Astrocyte (in vitro differentiated cells and primary cell): ENCODE results near the gene FLT3LG. TPM values are rescaled to one million over a fixed set of nuclear protein-coding genes. Genes with fewer than 3 reads are reported as not detected.

Experiments
- DNase-seq: peaks from one replicate; pipeline ENCODE4 v3.0.0-alpha.2; 2010; ENCODE audit warnings: low read depth
- FAIRE-seq: peaks from 2 replicates; lab custom pipeline; 2011; peaks lifted over from hg19 to GRCh38; lab: Jason Lieb, UNC
- H2AFZ ChIP-seq: 2 replicates; pipeline ENCODE4 v1.6.0; 2012; ENCODE audit warnings: low read depth, low read length, inconsistent platforms
- H3K27ac ChIP-seq: 2 replicates; pipeline ENCODE4 v1.5.1; 2011; ENCODE audit warnings: low read depth, low read length, inconsistent platforms
- H3K27me3 ChIP-seq: 2 replicates; pipeline ENCODE4 v1.6.0; 2011; ENCODE audit warnings: low read length, inconsistent platforms; ENCODE audit not compliant: insufficient read depth
- H3K36me3 ChIP-seq: 2 replicates; pipeline ENCODE4 v1.5.1; 2011; ENCODE audit warnings: low read length, inconsistent platforms; ENCODE audit not compliant: insufficient read depth
- H3K4me1 ChIP-seq: 2 replicates; pipeline ENCODE4 v1.5.1; 2011; ENCODE audit warnings: low read length, inconsistent platforms; ENCODE audit not compliant: insufficient read depth
- H3K4me2 ChIP-seq: 2 replicates; pipeline ENCODE4 v1.6.0; 2012; ENCODE audit warnings: low read length, inconsistent platforms
- H3K4me3 ChIP-seq: 2 replicates; pipeline ENCODE4 v1.5.1; 2011; ENCODE audit warnings: low read depth, mild to moderate bottlenecking, low read length, inconsistent platforms; ENCODE audit not compliant: insufficient read depth
- H3K79me2 ChIP-seq: 2 replicates; pipeline ENCODE4 v1.6.0; 2012; ENCODE audit warnings: mild to moderate bottlenecking, low read length, inconsistent platforms; ENCODE audit not compliant: insufficient read depth
- H3K9ac ChIP-seq: 2 replicates; pipeline ENCODE4 v1.6.0; 2012; ENCODE audit warnings: mild to moderate bottlenecking, low read length, inconsistent platforms
- H3K9me3 ChIP-seq: 2 replicates; pipeline ENCODE4 v1.5.1; 2012; ENCODE audit warnings: low read depth, mild to moderate bottlenecking, low read length, inconsistent platforms; ENCODE audit not compliant: insufficient read depth
- H4K20me1 ChIP-seq: 2 replicates; pipeline ENCODE4 v1.6.0; 2012; ENCODE audit warnings: low read length, inconsistent platforms; ENCODE audit not compliant: insufficient read depth
- H3K27ac Mint-ChIP-seq: one replicate; pipeline ENCODE4 v1.8.0; 2021; ENCODE audit warnings: mild to moderate bottlenecking, mixed read lengths; ENCODE audit not compliant: unreplicated experiment
- H3K27me3 Mint-ChIP-seq: one replicate; pipeline ENCODE4 v1.8.0; 2021; ENCODE audit warnings: low read depth, mixed read lengths; ENCODE audit not compliant: unreplicated experiment
- H3K36me3 Mint-ChIP-seq: one replicate; pipeline ENCODE4 v1.8.0; 2021; ENCODE audit warnings: low read depth, mixed read lengths; ENCODE audit not compliant: unreplicated experiment
- H3K4me1 Mint-ChIP-seq: one replicate; pipeline ENCODE4 v1.8.0; 2021; ENCODE audit warnings: low read depth, mixed read lengths; ENCODE audit not compliant: unreplicated experiment
- H3K4me3 Mint-ChIP-seq: one replicate; pipeline ENCODE4 v1.8.0; 2021; ENCODE audit warnings: mild to moderate bottlenecking, moderate library complexity, mixed read lengths; ENCODE audit not compliant: unreplicated experiment
- H3K9me3 Mint-ChIP-seq: one replicate; pipeline ENCODE4 v1.8.0; 2021; ENCODE audit warnings: mild to moderate bottlenecking, mixed read lengths; ENCODE audit not compliant: unreplicated experiment
- CTCF ChIP-seq: IDR thresholded peaks from 2 replicates; pipeline ENCODE4 v1.5.1; 2011; ENCODE audit warnings: low read depth, mild to moderate bottlenecking, inconsistent platforms, low read length, moderate library complexity; ENCODE audit not compliant: insufficient read depth
- EZH2 ChIP-seq: IDR thresholded peaks from 2 replicates; pipeline ENCODE4 v1.6.1; 2012; ENCODE audit warnings: mild to moderate bottlenecking, low read length, inconsistent platforms; ENCODE audit not compliant: insufficient read depth
- total RNA-seq: library from RNA; stranded (reverse); gene quantifications from 2 replicates; pipeline ENCODE4 v1.2.1, GENCODE V29; 2021

FLT3LG gene
- total RNA-seq, 1 donor from 2014 or later = not detected

DNA sequence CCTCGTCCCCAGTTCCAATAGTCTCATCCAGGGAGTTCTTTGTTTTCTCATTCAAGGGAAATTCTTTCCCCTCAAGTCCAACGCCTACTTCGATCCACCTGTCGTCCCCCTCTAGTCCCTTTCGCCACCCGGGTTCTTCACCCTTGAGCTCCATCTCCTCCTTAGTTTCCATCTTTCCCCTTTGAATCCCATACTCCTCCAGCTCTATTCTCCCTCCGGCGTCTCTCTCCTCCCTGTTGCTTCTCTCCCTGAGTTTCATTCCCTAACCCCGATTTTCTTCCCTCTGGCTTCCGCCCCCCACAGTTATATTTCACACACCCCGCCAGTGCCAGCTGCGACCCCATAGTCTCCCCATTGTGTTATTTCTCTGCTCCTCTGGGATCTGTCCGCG, 32.1 kb upstream of the FLT3LG start:
- TF ChIP-seq CTCF = no peak
- peak; percentile 64 for TF ChIP-seq EZH2
- Histone ChIP-seq H3K9ac (no peak overlapping the region), H3K4me3 (no peak overlapping the region), H3K79me2 (no peaks in the 10 kb centered on the region), H4K20me1 (no peaks in the 10 kb centered on the region), H3K4me1 (peaks cover 3% of the 10 kb centered on the region), H3K4me2 (peak overlapping the region; percentile 94), H3K9me3 (no peaks in the 10 kb centered on the region), H3K36me3 (no peaks in the 10 kb centered on the region), H2AFZ (no peak overlapping the region), H3K27me3 (peaks cover 48% of the 10 kb centered on the region), H3K27ac (no peak overlapping the region)
- Mint-ChIP-seq H3K36me3 (peaks cover 5% of the 10 kb centered on the region), H3K27ac (no peak overlapping the region), H3K27me3 (peaks cover 52% of the 10 kb centered on the region), H3K4me3 (peak overlapping the region; percentile 80), H3K4me1 (no peaks in the 10 kb centered on the region), H3K9me3 (peaks cover 4% of the 10 kb centered on the region)
- no peak for DNase-seq
- FAIRE-seq = no peak

- peak overlapping the region; percentile 10 for H3K4me3 ChIP-seq
- no peaks in the 10 kb centered on the region for H3K36me3 ChIP-seq
- H3K9me3 ChIP-seq = no peaks in the 10 kb centered on the region
- no peak overlapping the region for H3K27ac ChIP-seq
- no peak overlapping the region for H2AFZ ChIP-seq
- Mint-ChIP-seq H3K4me1 (no peaks in the 10 kb centered on the region), H3K27ac (no peak overlapping the region), H3K36me3 (peaks cover 5% of the 10 kb centered on the region), H3K9me3 (peaks cover 4% of the 10 kb centered on the region), H3K27me3 (peaks cover 49% of the 10 kb centered on the region), H3K4me3 (peak overlapping the region; percentile 80)
- peaks cover 47% of the 10 kb centered on the region for H3K27me3 ChIP-seq
- TF ChIP-seq CTCF (no peak), EZH2 (peak; percentile 28)
- H4K20me1 ChIP-seq = no peaks in the 10 kb centered on the region
- no peak overlapping the region for H3K9ac ChIP-seq
- peak overlapping the region; percentile 94 for H3K4me2 ChIP-seq
- H3K79me2 ChIP-seq = no peaks in the 10 kb centered on the region
- H3K4me1 ChIP-seq = peaks cover 3% of the 10 kb centered on the region
- no peak for FAIRE-seq
- DNase-seq = no peak
Measured at GRCh38 chr19:49442354-49442753, 31.7 kb upstream of the FLT3LG start.

- FAIRE-seq (no peak), DNase-seq (peak; percentile 61)
- Mint-ChIP-seq H3K36me3 (peaks cover 5% of the 10 kb centered on the region), H3K9me3 (peaks cover 4% of the 10 kb centered on the region), H3K4me1 (no peaks in the 10 kb centered on the region), H3K27me3 (peaks cover 44% of the 10 kb centered on the region), H3K27ac (no peak overlapping the region), H3K4me3 (peak overlapping the region; percentile 80)
- no peaks in the 10 kb centered on the region for H4K20me1 ChIP-seq
- TF ChIP-seq CTCF (no peak), EZH2 (no peak)
- H3K9me3 ChIP-seq = no peaks in the 10 kb centered on the region
- H3K9ac ChIP-seq = peak overlapping the region; percentile 79
- H3K27me3 ChIP-seq = peaks cover 42% of the 10 kb centered on the region
- peak overlapping the region; percentile 56 for H3K4me3 ChIP-seq
- H3K4me2 ChIP-seq = peak overlapping the region; percentile 94
- H3K79me2 ChIP-seq = no peaks in the 10 kb centered on the region
- H3K36me3 ChIP-seq = no peaks in the 10 kb centered on the region
- H3K27ac ChIP-seq = peak overlapping the region; percentile 13
- H3K4me1 ChIP-seq = peaks cover 3% of the 10 kb centered on the region
- H2AFZ ChIP-seq = peak overlapping the region; percentile 94
Measured at GRCh38 chr19:49442771-49443365, 31.1 kb upstream of the FLT3LG start.
